ENCODE data around the gene MUCL3. TPM values are rescaled to one million over a fixed set of nuclear protein-coding genes. Genes with fewer than 3 reads are reported as not detected.

MUCL3 gene
- total RNA-seq, 1 experiment from 2014 or later = 0.15 TPM

- no peak for ATAC-seq
- H3K36me3 Mint-ChIP-seq = no peaks in the 10 kb centered on the region
- peaks cover 42% of the 10 kb centered on the region for H3K9me3 Mint-ChIP-seq
- TF ChIP-seq E2F4 (CRISPR knock-in tag; IDR thresholded peaks at IDR 0.05; ENCODE audit: borderline replicate concordance, low read depth) (no peak), ZBTB21 (CRISPR knock-in tag; IDR thresholded peaks at IDR 0.05; ENCODE audit: borderline replicate concordance) (no peak), USF1 (CRISPR knock-in tag; IDR thresholded peaks at IDR 0.05) (no peak), ESRRA (CRISPR knock-in tag; IDR thresholded peaks at IDR 0.05; ENCODE audit: borderline replicate concordance) (no peak), JUN (CRISPR knock-in tag; IDR thresholded peaks at IDR 0.05) (no peak), FOXJ3 (CRISPR knock-in tag; IDR thresholded peaks at IDR 0.05; ENCODE audit: borderline replicate concordance) (no peak), MXD4 (CRISPR knock-in tag; IDR thresholded peaks at IDR 0.05; ENCODE audit: borderline replicate concordance) (no peak), NR2C2 (CRISPR knock-in tag; IDR thresholded peaks at IDR 0.05) (no peak), ETV6 (CRISPR knock-in tag; IDR thresholded peaks at IDR 0.05) (no peak), SOX15 (CRISPR knock-in tag; IDR thresholded peaks at IDR 0.05) (no peak), ERG (CRISPR knock-in tag; IDR thresholded peaks at IDR 0.05) (no peak), TEAD4 (CRISPR knock-in tag; IDR thresholded peaks at IDR 0.05) (no peak)
- TF ChIP-seq, protein P1, sequence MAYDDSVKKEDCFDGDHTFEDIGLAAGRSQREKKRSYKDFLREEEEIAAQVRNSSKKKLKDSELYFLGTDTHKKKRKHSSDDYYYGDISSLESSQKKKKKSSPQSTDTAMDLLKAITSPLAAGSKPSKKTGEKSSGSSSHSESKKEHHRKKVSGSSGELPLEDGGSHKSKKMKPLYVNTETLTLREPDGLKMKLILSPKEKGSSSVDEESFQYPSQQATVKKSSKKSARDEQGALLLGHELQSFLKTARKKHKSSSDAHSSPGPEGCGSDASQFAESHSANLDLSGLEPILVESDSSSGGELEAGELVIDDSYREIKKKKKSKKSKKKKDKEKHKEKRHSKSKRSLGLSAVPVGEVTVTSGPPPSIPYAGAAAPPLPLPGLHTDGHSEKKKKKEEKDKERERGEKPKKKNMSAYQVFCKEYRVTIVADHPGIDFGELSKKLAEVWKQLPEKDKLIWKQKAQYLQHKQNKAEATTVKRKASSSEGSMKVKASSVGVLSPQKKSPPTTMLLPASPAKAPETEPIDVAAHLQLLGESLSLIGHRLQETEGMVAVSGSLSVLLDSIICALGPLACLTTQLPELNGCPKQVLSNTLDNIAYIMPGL (CRISPR knock-in tag; IDR thresholded peaks at IDR 0.05) = no peak
- TF ChIP-seq, protein P2, sequence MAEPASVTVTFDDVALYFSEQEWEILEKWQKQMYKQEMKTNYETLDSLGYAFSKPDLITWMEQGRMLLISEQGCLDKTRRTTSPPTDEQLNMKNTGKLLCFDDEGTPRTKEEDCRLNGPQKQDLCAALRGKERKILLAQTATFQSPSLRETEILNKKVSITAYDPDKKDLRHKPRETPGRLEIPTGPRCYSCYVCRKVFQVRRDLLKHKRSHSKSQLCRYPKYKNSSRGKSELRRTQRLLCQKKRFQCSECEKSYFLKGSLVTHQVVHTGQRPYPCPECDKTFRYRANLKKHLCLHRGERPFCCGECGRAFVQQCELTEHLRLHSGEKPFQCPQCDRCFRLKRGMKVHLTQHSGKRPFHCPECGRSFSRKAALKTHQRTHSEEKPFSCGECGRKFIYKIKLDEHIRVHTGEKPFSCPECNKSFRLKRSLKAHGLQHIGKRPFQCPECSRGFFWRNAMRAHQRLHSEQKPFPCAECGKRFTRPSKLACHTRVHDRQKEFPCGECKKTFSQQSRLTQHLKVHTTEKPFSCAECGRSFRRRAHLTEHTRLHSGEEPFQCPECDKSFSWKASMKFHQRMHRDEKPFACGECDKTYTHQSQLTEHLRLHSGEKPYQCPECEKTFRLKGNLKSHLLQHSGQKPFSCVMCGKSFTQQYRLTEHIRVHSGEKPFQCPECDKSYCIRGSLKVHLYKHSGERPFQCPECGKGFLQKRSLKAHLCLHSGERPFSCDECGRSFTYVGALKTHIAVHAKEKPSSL (CRISPR knock-in tag; conservative IDR thresholded peaks at IDR 0.05) = no peak
- TF ChIP-seq, protein P3, sequence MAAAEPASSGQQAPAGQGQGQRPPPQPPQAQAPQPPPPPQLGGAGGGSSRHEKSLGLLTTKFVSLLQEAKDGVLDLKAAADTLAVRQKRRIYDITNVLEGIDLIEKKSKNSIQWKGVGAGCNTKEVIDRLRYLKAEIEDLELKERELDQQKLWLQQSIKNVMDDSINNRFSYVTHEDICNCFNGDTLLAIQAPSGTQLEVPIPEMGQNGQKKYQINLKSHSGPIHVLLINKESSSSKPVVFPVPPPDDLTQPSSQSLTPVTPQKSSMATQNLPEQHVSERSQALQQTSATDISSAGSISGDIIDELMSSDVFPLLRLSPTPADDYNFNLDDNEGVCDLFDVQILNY (CRISPR knock-in tag; IDR thresholded peaks at IDR 0.05) = no peak
- TF ChIP-seq, protein P4, sequence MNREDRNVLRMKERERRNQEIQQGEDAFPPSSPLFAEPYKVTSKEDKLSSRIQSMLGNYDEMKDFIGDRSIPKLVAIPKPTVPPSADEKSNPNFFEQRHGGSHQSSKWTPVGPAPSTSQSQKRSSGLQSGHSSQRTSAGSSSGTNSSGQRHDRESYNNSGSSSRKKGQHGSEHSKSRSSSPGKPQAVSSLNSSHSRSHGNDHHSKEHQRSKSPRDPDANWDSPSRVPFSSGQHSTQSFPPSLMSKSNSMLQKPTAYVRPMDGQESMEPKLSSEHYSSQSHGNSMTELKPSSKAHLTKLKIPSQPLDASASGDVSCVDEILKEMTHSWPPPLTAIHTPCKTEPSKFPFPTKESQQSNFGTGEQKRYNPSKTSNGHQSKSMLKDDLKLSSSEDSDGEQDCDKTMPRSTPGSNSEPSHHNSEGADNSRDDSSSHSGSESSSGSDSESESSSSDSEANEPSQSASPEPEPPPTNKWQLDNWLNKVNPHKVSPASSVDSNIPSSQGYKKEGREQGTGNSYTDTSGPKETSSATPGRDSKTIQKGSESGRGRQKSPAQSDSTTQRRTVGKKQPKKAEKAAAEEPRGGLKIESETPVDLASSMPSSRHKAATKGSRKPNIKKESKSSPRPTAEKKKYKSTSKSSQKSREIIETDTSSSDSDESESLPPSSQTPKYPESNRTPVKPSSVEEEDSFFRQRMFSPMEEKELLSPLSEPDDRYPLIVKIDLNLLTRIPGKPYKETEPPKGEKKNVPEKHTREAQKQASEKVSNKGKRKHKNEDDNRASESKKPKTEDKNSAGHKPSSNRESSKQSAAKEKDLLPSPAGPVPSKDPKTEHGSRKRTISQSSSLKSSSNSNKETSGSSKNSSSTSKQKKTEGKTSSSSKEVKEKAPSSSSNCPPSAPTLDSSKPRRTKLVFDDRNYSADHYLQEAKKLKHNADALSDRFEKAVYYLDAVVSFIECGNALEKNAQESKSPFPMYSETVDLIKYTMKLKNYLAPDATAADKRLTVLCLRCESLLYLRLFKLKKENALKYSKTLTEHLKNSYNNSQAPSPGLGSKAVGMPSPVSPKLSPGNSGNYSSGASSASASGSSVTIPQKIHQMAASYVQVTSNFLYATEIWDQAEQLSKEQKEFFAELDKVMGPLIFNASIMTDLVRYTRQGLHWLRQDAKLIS (CRISPR knock-in tag; IDR thresholded peaks at IDR 0.05; ENCODE audit: borderline replicate concordance) = no peak
- TF ChIP-seq, protein P5, sequence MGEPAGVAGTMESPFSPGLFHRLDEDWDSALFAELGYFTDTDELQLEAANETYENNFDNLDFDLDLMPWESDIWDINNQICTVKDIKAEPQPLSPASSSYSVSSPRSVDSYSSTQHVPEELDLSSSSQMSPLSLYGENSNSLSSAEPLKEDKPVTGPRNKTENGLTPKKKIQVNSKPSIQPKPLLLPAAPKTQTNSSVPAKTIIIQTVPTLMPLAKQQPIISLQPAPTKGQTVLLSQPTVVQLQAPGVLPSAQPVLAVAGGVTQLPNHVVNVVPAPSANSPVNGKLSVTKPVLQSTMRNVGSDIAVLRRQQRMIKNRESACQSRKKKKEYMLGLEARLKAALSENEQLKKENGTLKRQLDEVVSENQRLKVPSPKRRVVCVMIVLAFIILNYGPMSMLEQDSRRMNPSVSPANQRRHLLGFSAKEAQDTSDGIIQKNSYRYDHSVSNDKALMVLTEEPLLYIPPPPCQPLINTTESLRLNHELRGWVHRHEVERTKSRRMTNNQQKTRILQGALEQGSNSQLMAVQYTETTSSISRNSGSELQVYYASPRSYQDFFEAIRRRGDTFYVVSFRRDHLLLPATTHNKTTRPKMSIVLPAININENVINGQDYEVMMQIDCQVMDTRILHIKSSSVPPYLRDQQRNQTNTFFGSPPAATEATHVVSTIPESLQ (CRISPR knock-in tag; IDR thresholded peaks at IDR 0.05) = no peak
- TF ChIP-seq, protein P6, sequence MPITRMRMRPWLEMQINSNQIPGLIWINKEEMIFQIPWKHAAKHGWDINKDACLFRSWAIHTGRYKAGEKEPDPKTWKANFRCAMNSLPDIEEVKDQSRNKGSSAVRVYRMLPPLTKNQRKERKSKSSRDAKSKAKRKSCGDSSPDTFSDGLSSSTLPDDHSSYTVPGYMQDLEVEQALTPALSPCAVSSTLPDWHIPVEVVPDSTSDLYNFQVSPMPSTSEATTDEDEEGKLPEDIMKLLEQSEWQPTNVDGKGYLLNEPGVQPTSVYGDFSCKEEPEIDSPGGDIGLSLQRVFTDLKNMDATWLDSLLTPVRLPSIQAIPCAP (CRISPR knock-in tag; IDR thresholded peaks at IDR 0.05) = no peak
- ChIA-PET POLR2A (no interaction called here), CTCF (interaction anchor here (1.1 kb wide), 1 partner anchor 59 kb away, joined by 4 read pairs; no protein-coding TSS in a partner anchor)
- H3K4me1 Mint-ChIP-seq = peaks cover 8% of the 10 kb centered on the region
- no peak overlapping the region for H3K4me3 Mint-ChIP-seq
- peaks cover 40% of the 10 kb centered on the region for H3K27me3 Mint-ChIP-seq (ENCODE audit: low read depth)
- DNase-seq (ENCODE audit: low spot score) = no peak
- no peak overlapping the region for H3K27ac Mint-ChIP-seq
Observed at GRCh38 chr6:30948811-30949210, 8.0 kb downstream of the MUCL3 start.
